PC-9 (cell line): ENCODE data around the gene KANK2.

Experiments
- CTCF ChIP-seq: fragments of 200-600 bp; sonication (generic); conservative IDR thresholded peaks from 2 replicates; pipeline ENCODE4 v1.6.1; 2017; ENCODE audit warnings: mixed run types, antibody characterized with exemption, mild to moderate bottlenecking, moderate library complexity
- EZH2 ChIP-seq: fragments of 200-600 bp; sonication (generic); IDR thresholded peaks from 2 replicates; pipeline ENCODE4 v1.8.0; 2017; ENCODE audit warnings: antibody characterized with exemption, low read depth

- TF ChIP-seq CTCF = no peak
- TF ChIP-seq EZH2 = no peak
These were observed 42.1 kb upstream of the KANK2 start, which contains the start of gene ANGPTL8 for GRCh38 chr19:11239377-11240000.
